ENCODE results near the gene DEDD2. TPM values are rescaled to one million over a fixed set of nuclear protein-coding genes. Genes with fewer than 3 reads are reported as not detected.

DEDD2 gene
- total RNA-seq, 1 experiment from 2014 or later, result 32.7 TPM

DNA sequence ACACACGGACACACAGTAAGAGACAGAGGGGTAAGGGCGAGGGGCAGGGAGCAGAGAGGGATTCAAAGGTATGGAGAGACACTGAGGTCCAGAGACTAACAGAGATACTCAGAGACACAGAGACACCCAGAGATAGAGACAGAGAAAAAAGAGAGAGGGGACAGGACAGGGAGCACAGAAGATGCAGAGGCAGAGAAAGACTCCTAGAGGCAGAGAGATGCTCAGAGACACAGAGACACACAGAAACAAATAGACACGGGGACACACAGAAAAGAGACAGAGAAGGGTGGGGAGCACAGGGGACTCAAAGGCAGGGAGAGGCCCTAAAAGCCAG is 39.8 kb downstream of the DEDD2 start (continued):
- TF ChIP-seq, protein P1, sequence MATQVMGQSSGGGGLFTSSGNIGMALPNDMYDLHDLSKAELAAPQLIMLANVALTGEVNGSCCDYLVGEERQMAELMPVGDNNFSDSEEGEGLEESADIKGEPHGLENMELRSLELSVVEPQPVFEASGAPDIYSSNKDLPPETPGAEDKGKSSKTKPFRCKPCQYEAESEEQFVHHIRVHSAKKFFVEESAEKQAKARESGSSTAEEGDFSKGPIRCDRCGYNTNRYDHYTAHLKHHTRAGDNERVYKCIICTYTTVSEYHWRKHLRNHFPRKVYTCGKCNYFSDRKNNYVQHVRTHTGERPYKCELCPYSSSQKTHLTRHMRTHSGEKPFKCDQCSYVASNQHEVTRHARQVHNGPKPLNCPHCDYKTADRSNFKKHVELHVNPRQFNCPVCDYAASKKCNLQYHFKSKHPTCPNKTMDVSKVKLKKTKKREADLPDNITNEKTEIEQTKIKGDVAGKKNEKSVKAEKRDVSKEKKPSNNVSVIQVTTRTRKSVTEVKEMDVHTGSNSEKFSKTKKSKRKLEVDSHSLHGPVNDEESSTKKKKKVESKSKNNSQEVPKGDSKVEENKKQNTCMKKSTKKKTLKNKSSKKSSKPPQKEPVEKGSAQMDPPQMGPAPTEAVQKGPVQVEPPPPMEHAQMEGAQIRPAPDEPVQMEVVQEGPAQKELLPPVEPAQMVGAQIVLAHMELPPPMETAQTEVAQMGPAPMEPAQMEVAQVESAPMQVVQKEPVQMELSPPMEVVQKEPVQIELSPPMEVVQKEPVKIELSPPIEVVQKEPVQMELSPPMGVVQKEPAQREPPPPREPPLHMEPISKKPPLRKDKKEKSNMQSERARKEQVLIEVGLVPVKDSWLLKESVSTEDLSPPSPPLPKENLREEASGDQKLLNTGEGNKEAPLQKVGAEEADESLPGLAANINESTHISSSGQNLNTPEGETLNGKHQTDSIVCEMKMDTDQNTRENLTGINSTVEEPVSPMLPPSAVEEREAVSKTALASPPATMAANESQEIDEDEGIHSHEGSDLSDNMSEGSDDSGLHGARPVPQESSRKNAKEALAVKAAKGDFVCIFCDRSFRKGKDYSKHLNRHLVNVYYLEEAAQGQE (IDR thresholded peaks at IDR 0.05; ENCODE audit: low read depth), result no peak
- TF ChIP-seq FOSL1 (IDR thresholded peaks at IDR 0.05; ENCODE audit: low read depth) (no peak), ELF1 (IDR thresholded peaks at IDR 0.05; ENCODE audit: borderline replicate concordance, low read depth) (no peak)
- TF ChIP-seq, protein P2, sequence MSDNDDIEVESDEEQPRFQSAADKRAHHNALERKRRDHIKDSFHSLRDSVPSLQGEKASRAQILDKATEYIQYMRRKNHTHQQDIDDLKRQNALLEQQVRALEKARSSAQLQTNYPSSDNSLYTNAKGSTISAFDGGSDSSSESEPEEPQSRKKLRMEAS (IDR thresholded peaks at IDR 0.05), result no peak

DNA sequence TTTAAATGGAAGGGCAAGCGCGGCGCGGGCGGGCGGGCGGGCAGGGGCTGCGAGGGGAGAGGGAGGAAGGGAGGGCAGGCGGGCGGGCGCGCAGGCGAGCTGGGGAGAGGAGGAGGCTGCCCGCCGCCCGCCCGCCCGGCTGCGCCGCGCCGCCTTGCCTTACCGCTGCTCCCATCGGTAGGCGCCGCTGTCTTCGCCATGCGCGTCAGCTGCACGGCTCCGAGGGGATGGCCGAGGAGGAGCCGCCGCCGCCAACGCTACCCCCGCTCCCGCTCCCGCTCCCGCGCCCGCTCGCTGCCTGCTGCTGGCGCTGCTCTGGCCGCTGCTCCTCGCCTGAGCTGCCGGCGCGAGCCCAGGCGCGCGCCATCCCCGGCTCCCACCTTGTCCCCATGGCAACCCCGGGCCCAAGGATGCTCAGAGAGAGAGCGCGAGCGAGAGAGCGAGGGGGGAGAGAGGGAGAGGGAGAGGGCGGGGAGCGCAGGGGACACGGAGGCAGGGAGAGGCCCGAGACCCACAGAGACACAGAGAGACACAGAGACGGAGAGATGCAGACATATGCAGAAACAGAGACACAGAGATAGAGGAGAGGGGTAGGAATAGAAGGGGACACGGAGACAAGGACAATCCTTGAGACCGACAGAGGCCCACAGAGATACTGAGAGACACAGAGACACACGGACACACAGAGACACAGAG is 40.3 kb downstream of the DEDD2 start:
- Histone ChIP-seq H3K36me3 (ENCODE audit: control insufficient read depth in 1 of 2, insufficient read depth in 2 of 2, low read length in 2 of 2) (no peaks in the 10 kb centered on the region), H4K20me1 (ENCODE audit: insufficient read depth) (no peaks in the 10 kb centered on the region), H3K9me2 (ENCODE audit: insufficient read depth) (no peaks in the 10 kb centered on the region), H3K4me3 (replicated peaks in 1 of 2; ENCODE audit: low read depth in 1 of 2, low read length in 2 of 2) (0 out of 4 replicates have a peak overlapping the region, but pooled peaks of 1 of the 2 experiments have one; percentile 11), H3K9ac (ENCODE audit: low read length) (no peak overlapping the region), H3K4me1 (ENCODE audit: control insufficient read depth in 1 of 2, insufficient read depth in 2 of 2, low read length in 2 of 2) (peaks cover 0 to 4% of the 10 kb centered on the region in 2 experiments; a peak in 2 of 4 replicates), H3K79me2 (ENCODE audit: insufficient read depth, low read length) (no peaks in the 10 kb centered on the region), H3K27ac (ENCODE audit: low read depth, low read length) (no peak overlapping the region), H3K9me3 (ENCODE audit: control insufficient read depth in 1 of 2, insufficient read depth in 1 of 2, low read depth in 1 of 2, low read length in 2 of 2) (no peaks in the 10 kb centered on the region), H2AFZ (ENCODE audit: low read depth, low read length, poor library complexity, severe bottlenecking) (no peak overlapping the region), H3K27me3 (ENCODE audit: insufficient read depth, low read length) (peaks cover 55% of the 10 kb centered on the region), H3K4me2 (ENCODE audit: low read length) (peak overlapping the region; percentile 70)
- ChIA-PET CTCF (interaction anchor here (0.9 to 1.6 kb wide), 5 partner anchors 8 to 64 kb away, joined by 3 to 5 read pairs (median 3); partner anchors contain the start of gene POU2F2), RAD21 (ENCODE audit: low non-redundant PET in 1 of 2, low total read pairs in 2 of 2, uncharacterized antibody in 2 of 2, unreplicated experiment in 2 of 2) (interaction anchor here in 1 of 2 experiments (0.6 kb wide), 1 partner anchor 103 kb away, joined by 3 read pairs; no protein-coding TSS in a partner anchor), POLR2A (interaction anchor here (1.0 kb wide), 1 partner anchor 66 kb away, joined by 8 read pairs; no protein-coding TSS in a partner anchor)
- TF ChIP-seq, protein P3, sequence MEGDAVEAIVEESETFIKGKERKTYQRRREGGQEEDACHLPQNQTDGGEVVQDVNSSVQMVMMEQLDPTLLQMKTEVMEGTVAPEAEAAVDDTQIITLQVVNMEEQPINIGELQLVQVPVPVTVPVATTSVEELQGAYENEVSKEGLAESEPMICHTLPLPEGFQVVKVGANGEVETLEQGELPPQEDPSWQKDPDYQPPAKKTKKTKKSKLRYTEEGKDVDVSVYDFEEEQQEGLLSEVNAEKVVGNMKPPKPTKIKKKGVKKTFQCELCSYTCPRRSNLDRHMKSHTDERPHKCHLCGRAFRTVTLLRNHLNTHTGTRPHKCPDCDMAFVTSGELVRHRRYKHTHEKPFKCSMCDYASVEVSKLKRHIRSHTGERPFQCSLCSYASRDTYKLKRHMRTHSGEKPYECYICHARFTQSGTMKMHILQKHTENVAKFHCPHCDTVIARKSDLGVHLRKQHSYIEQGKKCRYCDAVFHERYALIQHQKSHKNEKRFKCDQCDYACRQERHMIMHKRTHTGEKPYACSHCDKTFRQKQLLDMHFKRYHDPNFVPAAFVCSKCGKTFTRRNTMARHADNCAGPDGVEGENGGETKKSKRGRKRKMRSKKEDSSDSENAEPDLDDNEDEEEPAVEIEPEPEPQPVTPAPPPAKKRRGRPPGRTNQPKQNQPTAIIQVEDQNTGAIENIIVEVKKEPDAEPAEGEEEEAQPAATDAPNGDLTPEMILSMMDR (IDR thresholded peaks at IDR 0.05 in 2 of 3, conservative IDR thresholded peaks at IDR 0.05 in 1 of 3; ENCODE audit: borderline replicate concordance in 1 of 3, insufficient read depth in 1 of 3, low read depth in 2 of 3, low read length in 2 of 3), result peak in 2 of 3 experiments; percentile 16 to 27; a peak in 3 of 6 replicates
- TF ChIP-seq EZH2 (IDR thresholded peaks at IDR 0.05), result no peak
- TF ChIP-seq, protein P2 (IDR thresholded peaks at IDR 0.05), result 0 out of 2 replicates have a peak, but pooled peaks have one; percentile 15
- ATAC-seq, result peak; percentile 97
- peak; percentile 18 for DNase-seq (ENCODE audit: low read depth, low spot score)
- no TSS peak for BruUV-seq (replicated peaks)
- intact Hi-C loops (cut with micrococcal nuclease), result no loop called here
